Vagina (tissue), 2 donors: ENCODE results near the gene TUNAR. TPM values are rescaled to one million over a fixed set of nuclear protein-coding genes. Genes with fewer than 3 reads are reported as not detected.
"Not testable (repeated sequence)": the region's sequence is repeated elsewhere in the genome, so short reads cannot be mapped to it uniquely, and the experiment has no call there.

Experiments used
- DNase-seq, 2 donors: peaks; one replicate each; pipeline ENCODE4 v3.0.0-alpha.2; 2017; ENCODE audit errors: extremely low spot score in 2 of 2
- H3K27ac ChIP-seq: fragments of 200-600 bp; sonication (generic); one replicate; pipeline ENCODE4 v1.5.1; 2019
- H3K27me3 ChIP-seq: fragments of 200-600 bp; sonication (generic); one replicate; pipeline ENCODE4 v1.5.1; 2019
- H3K36me3 ChIP-seq, 2 donors: fragments of 200-600 bp; sonication (generic); one replicate each; pipeline ENCODE4 v1.5.1; 2017 to 2019
- H3K4me1 ChIP-seq: fragments of 200-600 bp; sonication (generic); one replicate; pipeline ENCODE4 v1.5.1; 2019
- H3K4me3 ChIP-seq, 2 donors: fragments of 200-600 bp; sonication (generic); 1 replicate in 1 of 2; 2 replicates in 1 of 2; pipeline ENCODE4 v1.5.1; 2016 to 2019
- H3K9me3 ChIP-seq: fragments of 200-600 bp; sonication (generic); one replicate; pipeline ENCODE4 v1.5.1; 2019
- CTCF ChIP-seq, 3 experiments: fragments of 450-650 bp in 2 of 3; fragments of 200-600 bp in 1 of 3; sonication (generic) in 1 of 3; IDR thresholded peaks; one replicate each; pipeline ENCODE4 v1.5.1; 2017 to 2019; ENCODE audit warnings: antibody characterized with exemption in 3 of 3, mild to moderate bottlenecking in 2 of 3, moderate library complexity in 2 of 3
- POLR2A ChIP-seq, 2 donors: fragments of 450-650 bp; IDR thresholded peaks; one replicate each; pipeline ENCODE4 v1.6.1; 2017; ENCODE audit warnings: antibody characterized with exemption in 2 of 2, mild to moderate bottlenecking in 2 of 2, moderate library complexity in 2 of 2
- POLR2AphosphoS5 ChIP-seq, 2 donors: sonication (generic); formaldehyde crosslinking; IDR thresholded peaks; one replicate each; pipeline ENCODE4 v1.9.0; 2017; ENCODE audit warnings: antibody characterized with exemption in 2 of 2, mild to moderate bottlenecking in 2 of 2, low read depth in 1 of 2; ENCODE audit not compliant: insufficient read depth in 1 of 2
- intact Hi-C: fragments of 100-400 bp; cut with DNase I; formaldehyde crosslinking; loops from one replicate; pipeline ENCODE4 v1.15.1; 2023
- total RNA-seq: library from RNA; depleted of rRNA; stranded (reverse); fragments of >200 nt; gene quantifications from one replicate; pipeline ENCODE4 v1.2.3, GENCODE V29; 2016

Gene TUNAR
- total RNA-seq, 1 donor from 2014 or later = not detected

- no peak for DNase-seq
- intact Hi-C loops = no loop called here
- no peak for TF ChIP-seq POLR2AphosphoS5 (IDR thresholded peaks at IDR 0.05; ENCODE audit: insufficient read depth in 1 of 2, low read depth in 1 of 2)
- TF ChIP-seq CTCF (IDR thresholded peaks at IDR 0.05) = no peak
- TF ChIP-seq POLR2A (IDR thresholded peaks at IDR 0.05) = no peak
Observed at GRCh38 chr14:95956601-95957460, 80.2 kb downstream of the TUNAR start.

GRCh38 chr14:95958105-95958504, 81.5 kb downstream of the TUNAR start:
- TF ChIP-seq POLR2A (IDR thresholded peaks at IDR 0.05) (no peak), POLR2AphosphoS5 (IDR thresholded peaks at IDR 0.05; ENCODE audit: insufficient read depth in 1 of 2, low read depth in 1 of 2) (no peak), CTCF (IDR thresholded peaks at IDR 0.05) (no peak)
- DNase-seq = no peak
- Histone ChIP-seq H3K27me3 (no peaks in the 10 kb centered on the region), H3K4me3 (no peak overlapping the region), H3K9me3 (no peaks in the 10 kb centered on the region), H3K36me3 (no peaks in the 10 kb centered on the region), H3K27ac (no peak overlapping the region), H3K4me1 (no peaks in the 10 kb centered on the region)
- intact Hi-C loops = no loop called here

More at GRCh38 chr14:95956601-95957460, 80.2 kb downstream of the TUNAR start:
- Histone ChIP-seq H3K27me3 (no peaks in the 10 kb centered on the region), H3K36me3 (no peaks in the 10 kb centered on the region), H3K4me3 (no peak overlapping the region), H3K4me1 (no peaks in the 10 kb centered on the region), H3K27ac (no peak overlapping the region), H3K9me3 (no peaks in the 10 kb centered on the region)

- no peak overlapping the region for H3K4me3 ChIP-seq
- H3K36me3 ChIP-seq = no peaks in the 10 kb centered on the region
- TF ChIP-seq POLR2A (IDR thresholded peaks at IDR 0.05) (no peak), CTCF (IDR thresholded peaks at IDR 0.05) (no peak), POLR2AphosphoS5 (IDR thresholded peaks at IDR 0.05; ENCODE audit: insufficient read depth in 1 of 2, low read depth in 1 of 2) (no peak)
- DNase-seq = no peak
- H3K27ac ChIP-seq = no peak overlapping the region
- no peaks in the 10 kb centered on the region for H3K9me3 ChIP-seq
- H3K4me1 ChIP-seq = no peaks in the 10 kb centered on the region
- intact Hi-C loops = no loop called here
- H3K27me3 ChIP-seq = no peaks in the 10 kb centered on the region
Observed at GRCh38 chr14:95959317-95959716, 82.7 kb downstream of the TUNAR start.

GRCh38 chr14:95961481-95961880, 84.8 kb downstream of the TUNAR start:
- Histone ChIP-seq H3K4me1 (no peaks in the 10 kb centered on the region), H3K9me3 (no peaks in the 10 kb centered on the region), H3K36me3 (no peaks in the 10 kb centered on the region), H3K27ac (no peak overlapping the region), H3K4me3 (no peak overlapping the region), H3K27me3 (no peaks in the 10 kb centered on the region)
- intact Hi-C loops = no loop called here
- TF ChIP-seq CTCF (IDR thresholded peaks at IDR 0.05) = no peak
- TF ChIP-seq POLR2AphosphoS5 (IDR thresholded peaks at IDR 0.05; ENCODE audit: insufficient read depth in 1 of 2, low read depth in 1 of 2) = no peak
- TF ChIP-seq POLR2A (IDR thresholded peaks at IDR 0.05) = no peak
- DNase-seq = no peak

- intact Hi-C loops = no loop called here
- TF ChIP-seq POLR2AphosphoS5 (IDR thresholded peaks at IDR 0.05; ENCODE audit: insufficient read depth in 1 of 2, low read depth in 1 of 2) = no peak
- DNase-seq = no peak
- no peak overlapping the region for H3K27ac ChIP-seq
- no peaks in the 10 kb centered on the region for H3K9me3 ChIP-seq
- H3K4me1 ChIP-seq = no peaks in the 10 kb centered on the region
- no peaks in the 10 kb centered on the region for H3K27me3 ChIP-seq
- no peaks in the 10 kb centered on the region for H3K36me3 ChIP-seq
- H3K4me3 ChIP-seq = no peak overlapping the region
Observed at GRCh38 chr14:95964901-95965300, 88.3 kb downstream of the TUNAR start.

GRCh38 chr14:95968048-95968447, 91.4 kb downstream of the TUNAR start:
- DNase-seq, intact Hi-C loops: not testable (repeated sequence)

More at GRCh38 chr14:95968048-95968447, 91.4 kb downstream of the TUNAR start:
- H3K36me3 ChIP-seq, H3K9me3 ChIP-seq, H3K4me3 ChIP-seq, H3K4me1 ChIP-seq, H3K27me3 ChIP-seq, H3K27ac ChIP-seq: not testable (repeated sequence)
